GM10248 (cell line): ENCODE measurements around the gene BAG5.

Experiments used
- CTCF ChIA-PET: fragments of 300-600 bp; sonication (Branson Sonifier 250); formaldehyde crosslinking; extraction: SDS; loops from one replicate; lab custom pipeline; 2021; ENCODE audit warnings: antibody characterized with exemption; lab: Yijun Ruan, JAX
- POLR2A ChIA-PET: fragments of 350-650 bp; sonication (Branson Sonifier 250); formaldehyde crosslinking; extraction: SDS; loops from one replicate; lab custom pipeline; 2020; ENCODE audit warnings: antibody characterized with exemption; lab: Yijun Ruan, JAX
- DNase-seq: peaks from one replicate; pipeline ENCODE4 v3.0.0; 2012; ENCODE audit errors: extremely low spot score
- TF ChIP-seq, protein P1 (sequence below): IDR thresholded peaks from 2 replicates; pipeline ENCODE4 v1.5.1; 2012; ENCODE audit warnings: mild to moderate bottlenecking, low read depth; ENCODE audit errors: extremely low read depth, missing control alignments, control extremely low read depth

BAG5 gene

DNA sequence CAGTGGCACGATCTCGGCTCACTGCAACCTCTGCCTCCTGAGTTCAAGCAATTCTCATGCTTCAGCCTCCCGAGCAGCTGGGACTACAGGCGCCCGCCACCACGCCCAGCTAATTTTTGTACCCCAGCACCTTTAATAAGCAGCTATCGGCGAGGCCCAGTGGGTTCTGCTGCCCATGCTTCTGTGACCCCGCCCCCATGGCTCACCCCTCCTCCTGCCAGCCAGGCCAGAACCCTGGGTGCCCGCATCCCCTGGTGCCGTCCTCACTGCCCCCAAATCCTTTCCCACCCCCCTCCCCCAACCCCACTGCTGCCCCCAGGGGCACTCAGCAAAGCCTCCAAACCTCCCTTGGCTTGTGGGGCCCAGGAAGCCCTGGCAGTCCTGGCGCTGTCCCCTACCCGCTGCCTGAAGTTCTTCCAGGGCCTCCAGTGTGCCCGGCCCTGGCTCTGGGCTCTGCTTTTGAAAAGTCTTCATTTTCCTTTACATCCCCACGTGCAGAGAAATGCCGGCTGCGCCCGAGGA, 14.5 kb downstream of the BAG5 start:
- ChIA-PET POLR2A (no interaction called here), CTCF (interaction anchor here (1.4 to 14.9 kb wide), 7 partner anchors 10 to 469 kb away, joined by 3 to 214 read pairs (median 10); partner anchors contain the start of gene CKB)
- TF ChIP-seq, protein P1, sequence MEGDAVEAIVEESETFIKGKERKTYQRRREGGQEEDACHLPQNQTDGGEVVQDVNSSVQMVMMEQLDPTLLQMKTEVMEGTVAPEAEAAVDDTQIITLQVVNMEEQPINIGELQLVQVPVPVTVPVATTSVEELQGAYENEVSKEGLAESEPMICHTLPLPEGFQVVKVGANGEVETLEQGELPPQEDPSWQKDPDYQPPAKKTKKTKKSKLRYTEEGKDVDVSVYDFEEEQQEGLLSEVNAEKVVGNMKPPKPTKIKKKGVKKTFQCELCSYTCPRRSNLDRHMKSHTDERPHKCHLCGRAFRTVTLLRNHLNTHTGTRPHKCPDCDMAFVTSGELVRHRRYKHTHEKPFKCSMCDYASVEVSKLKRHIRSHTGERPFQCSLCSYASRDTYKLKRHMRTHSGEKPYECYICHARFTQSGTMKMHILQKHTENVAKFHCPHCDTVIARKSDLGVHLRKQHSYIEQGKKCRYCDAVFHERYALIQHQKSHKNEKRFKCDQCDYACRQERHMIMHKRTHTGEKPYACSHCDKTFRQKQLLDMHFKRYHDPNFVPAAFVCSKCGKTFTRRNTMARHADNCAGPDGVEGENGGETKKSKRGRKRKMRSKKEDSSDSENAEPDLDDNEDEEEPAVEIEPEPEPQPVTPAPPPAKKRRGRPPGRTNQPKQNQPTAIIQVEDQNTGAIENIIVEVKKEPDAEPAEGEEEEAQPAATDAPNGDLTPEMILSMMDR: no peak
- no peak for DNase-seq

DNA sequence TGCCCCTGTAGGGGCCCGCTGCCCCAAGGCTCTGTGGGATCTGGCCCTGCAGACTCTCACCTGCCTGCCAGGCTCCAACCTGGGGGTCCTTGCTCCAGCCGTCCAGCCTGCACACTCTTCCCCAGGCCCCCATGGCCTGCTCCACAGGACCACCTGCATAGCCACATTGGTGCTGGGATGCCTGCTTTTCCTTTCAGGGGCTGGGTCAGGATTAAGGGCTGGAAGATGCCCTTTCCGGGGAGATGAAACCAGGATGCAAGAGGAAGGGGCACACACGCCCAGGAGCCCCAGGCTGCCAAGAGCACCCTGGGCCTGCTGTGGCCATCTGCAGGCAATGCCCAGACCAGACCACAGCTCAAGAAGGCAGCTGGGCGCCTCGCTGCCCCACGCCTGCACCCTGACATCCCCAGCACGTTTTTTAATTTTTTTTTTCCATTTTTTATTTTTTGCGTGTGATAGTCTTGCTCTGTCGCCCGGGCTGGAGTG, 15.0 kb downstream of the BAG5 start:
- ChIA-PET CTCF (interaction anchor here (0.6 to 14.9 kb wide), 15 partner anchors 10 to 468 kb away, joined by 3 to 214 read pairs (median 4); partner anchors contain the start of gene CKB), POLR2A (no interaction called here)
- DNase-seq: no peak
- TF ChIP-seq, protein P1: no peak

DNA sequence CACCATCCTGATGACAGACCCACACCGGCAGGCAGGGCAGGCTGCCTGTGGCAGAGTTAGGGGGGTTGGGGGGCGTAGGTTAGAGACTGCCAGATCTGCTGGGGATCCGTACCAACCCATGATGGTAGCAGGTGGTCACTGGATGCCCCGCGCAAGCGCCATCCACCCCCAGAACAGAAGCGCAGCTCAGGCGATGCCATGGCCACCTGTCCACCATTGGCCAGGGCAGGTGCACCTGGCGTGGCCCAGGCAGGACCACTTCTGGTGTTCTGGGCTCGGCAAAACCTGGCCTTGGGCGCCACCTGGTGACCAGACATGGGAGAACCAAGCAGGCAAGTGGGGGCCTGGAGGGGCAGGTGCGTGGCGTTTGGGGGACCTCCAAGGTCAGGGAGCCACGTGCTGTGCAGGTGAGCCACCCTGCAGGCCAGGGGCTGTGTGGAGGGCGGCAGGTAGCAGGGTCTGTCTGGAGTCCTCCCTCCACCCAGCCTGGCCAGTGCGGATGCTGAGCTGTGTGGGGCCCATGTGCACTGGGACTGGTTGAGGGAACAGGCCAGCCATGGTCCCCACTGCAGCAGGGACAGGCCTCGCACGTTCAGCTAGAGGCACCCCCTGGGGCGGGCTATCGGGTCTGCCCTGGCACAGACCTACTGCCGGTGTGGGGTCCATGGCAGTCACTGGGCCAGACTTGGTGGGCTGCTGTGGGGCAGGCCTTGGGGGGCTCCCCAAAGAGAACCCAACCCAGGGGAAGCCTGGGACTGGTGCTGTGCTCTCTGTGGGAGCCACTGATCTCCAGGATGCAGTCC, 15.6 kb downstream of the BAG5 start:
- ChIA-PET CTCF (interaction anchor here (0.6 to 14.9 kb wide), 15 partner anchors 10 to 468 kb away, joined by 3 to 214 read pairs (median 4); partner anchors contain the start of gene CKB), POLR2A (no interaction called here)
- TF ChIP-seq, protein P1: peak; percentile 94
- peak; percentile 91 for DNase-seq

DNA sequence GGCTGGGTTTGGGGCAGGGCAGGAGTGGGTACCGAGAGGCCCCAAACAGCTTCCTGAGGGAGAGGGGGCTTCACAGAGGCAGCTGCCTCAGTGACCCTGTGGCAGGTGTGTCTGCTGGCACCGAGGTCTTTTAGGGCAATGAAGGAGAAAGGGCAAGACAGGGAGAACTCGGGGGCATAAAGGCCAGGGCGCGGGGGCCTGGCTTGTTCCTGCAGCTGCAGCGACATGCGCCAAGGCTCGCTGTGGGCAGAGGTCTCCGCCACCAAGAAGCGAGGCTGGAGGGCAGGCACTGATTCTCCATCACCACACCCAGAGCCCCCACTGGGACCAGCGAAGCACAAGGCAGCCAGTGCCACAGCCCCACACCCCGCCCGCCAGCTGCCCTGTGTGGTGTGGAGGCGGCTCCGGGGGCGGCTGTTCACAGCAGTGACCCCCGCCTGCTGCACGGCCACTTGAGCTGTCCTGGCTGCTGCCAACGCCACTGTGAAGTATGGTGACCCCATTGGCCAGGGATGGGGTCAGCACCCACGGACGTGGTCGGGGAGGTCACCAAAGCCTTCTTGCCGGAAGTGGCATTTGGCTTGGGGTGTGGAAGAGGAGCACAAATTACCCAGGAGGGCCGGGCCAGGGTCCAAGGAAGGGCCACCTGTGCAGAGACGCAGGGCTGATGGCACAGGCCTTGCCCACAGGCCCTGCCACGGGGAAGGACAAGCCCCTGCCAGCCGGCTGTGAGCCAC, 16.4 kb downstream of the BAG5 start:
- no peak for DNase-seq
- TF ChIP-seq, protein P1: no peak
- ChIA-PET POLR2A (no interaction called here), CTCF (interaction anchor here (0.9 to 14.9 kb wide), 12 partner anchors 9 to 441 kb away, joined by 3 to 214 read pairs (median 4); partner anchors contain the start of gene CKB)

DNA sequence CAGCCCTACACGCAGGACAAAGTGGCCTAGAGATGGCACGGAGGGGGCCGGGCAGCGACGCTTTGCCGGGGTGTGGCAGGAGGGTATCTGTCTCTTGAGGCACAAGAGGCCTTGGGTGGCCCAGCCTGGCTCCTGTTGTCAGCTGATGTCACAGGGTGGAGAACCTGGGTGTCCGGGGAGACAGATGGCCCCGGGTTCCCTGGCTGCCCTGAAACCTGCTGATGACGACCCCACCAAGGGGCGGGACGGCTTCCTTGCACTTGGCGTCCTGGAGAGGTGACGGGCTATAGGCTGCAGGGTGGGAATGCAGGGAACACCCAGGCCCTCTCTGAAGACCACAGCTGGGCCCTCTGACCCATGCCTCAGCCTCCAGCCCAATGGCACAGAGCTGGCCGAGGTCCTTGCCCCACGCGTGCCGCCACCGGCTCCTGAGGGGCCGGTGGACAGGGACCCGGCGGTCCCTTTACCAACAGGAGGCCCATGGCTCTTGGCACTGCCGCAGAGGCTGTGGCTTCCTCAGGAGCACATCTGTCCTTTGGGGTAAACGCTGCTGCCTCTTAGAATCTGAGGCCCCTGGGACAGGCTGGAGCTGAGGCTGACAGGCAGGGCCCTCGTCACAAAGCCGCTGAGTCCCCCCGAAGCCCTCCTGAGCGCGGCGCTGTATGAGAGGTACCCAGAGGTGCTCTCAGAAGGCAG, 17.1 kb downstream of the BAG5 start:
- ChIA-PET CTCF (interaction anchor here (0.8 to 14.9 kb wide), 8 partner anchors 16 to 440 kb away, joined by 3 to 214 read pairs (median 3); partner anchors contain the start of gene CKB), POLR2A (no interaction called here)
- TF ChIP-seq, protein P1: no peak
- DNase-seq: no peak
